Activated naive CD4-positive, alpha-beta T cell treated with anti-CD3 and anti-CD28 coated beads, Interleukin-2, amount 50 U/mL, for 72 hours (primary cell): Measurements from ENCODE around the gene PRR29. TPM values are rescaled to one million over a fixed set of nuclear protein-coding genes. Genes with fewer than 3 reads are reported as not detected.

Experiments
- ATAC-seq, 2 donors: fragments of 150-1000 bp; cut with Tn5 transposase; 2 replicates each; pipeline ENCODE4 v1.10.0; 2021; ENCODE audit warnings: mild to moderate bottlenecking in 2 of 2, moderate library complexity in 2 of 2
- DNase-seq, 2 donors: peaks; one replicate each; pipeline ENCODE4 v3.0.0; 2021 to 2022; ENCODE audit warnings: low spot score in 2 of 2
- H3K27ac Mint-ChIP-seq, 2 donors: one replicate each; pipeline ENCODE4 v1.8.0; 2022; ENCODE audit warnings: mild to moderate bottlenecking in 2 of 2, mixed read lengths in 2 of 2
- H3K36me3 Mint-ChIP-seq, 2 donors: one replicate each; pipeline ENCODE4 v1.8.0; 2022; ENCODE audit warnings: mixed read lengths in 2 of 2
- H3K9me3 Mint-ChIP-seq, 2 donors: one replicate each; pipeline ENCODE4 v1.8.0; 2022; ENCODE audit warnings: mixed read lengths in 2 of 2
- total RNA-seq, 2 donors: library from RNA; stranded (reverse); gene quantifications; one replicate each; pipeline ENCODE4 v1.2.3, GENCODE V29; 2022

Gene PRR29
- total RNA-seq, 2 donors from 2014 or later = 0.86 to 1.8 TPM

GRCh38 chr17:64038331-64039105 is 40.4 kb downstream of the PRR29 start:
- DNase-seq (no peak), ATAC-seq (no peak)
- H3K9me3 Mint-ChIP-seq = no peaks in the 10 kb centered on the region
- H3K27ac Mint-ChIP-seq = peak overlapping the region in 1 of 2 donors; percentile 79
- peaks cover 0 to 7% of the 10 kb centered on the region in 2 donors for H3K36me3 Mint-ChIP-seq

- ATAC-seq = no peak
- Mint-ChIP-seq H3K9me3 (no peaks in the 10 kb centered on the region), H3K27ac (no peak overlapping the region), H3K36me3 (peaks cover 0 to 7% of the 10 kb centered on the region in 2 donors)
- no peak for DNase-seq
Measured at GRCh38 chr17:64039106-64039400, 40.9 kb downstream of the PRR29 start.

- Mint-ChIP-seq H3K9me3 (no peaks in the 10 kb centered on the region), H3K36me3 (peaks cover 0 to 7% of the 10 kb centered on the region in 2 donors)
Measured at GRCh38 chr17:64040206-64040605, 42.1 kb downstream of the PRR29 start.

GRCh38 chr17:64041912-64042311 is 43.8 kb downstream of the PRR29 start:
- Mint-ChIP-seq H3K27ac (peak overlapping the region in 1 of 2 donors; percentile 85), H3K9me3 (no peaks in the 10 kb centered on the region), H3K36me3 (peaks cover 6 to 7% of the 10 kb centered on the region in 2 donors)
- DNase-seq = no peak
- ATAC-seq = no peak

More at GRCh38 chr17:64040206-64040605, 42.1 kb downstream of the PRR29 start:
- ATAC-seq (no peak), DNase-seq (no peak)
- H3K27ac Mint-ChIP-seq = no peak overlapping the region

- H3K36me3 Mint-ChIP-seq = peaks cover 6 to 7% of the 10 kb centered on the region in 2 donors
- ATAC-seq (no peak), DNase-seq (no peak)
- no peaks in the 10 kb centered on the region for H3K9me3 Mint-ChIP-seq
- H3K27ac Mint-ChIP-seq = no peak overlapping the region
Measured at GRCh38 chr17:64042700-64043485, 44.7 kb downstream of the PRR29 start.

GRCh38 chr17:64045176-64045575 is 47.0 kb downstream of the PRR29 start:
- ATAC-seq = no peak
- Mint-ChIP-seq H3K27ac (no peak overlapping the region), H3K36me3 (peaks cover 6 to 12% of the 10 kb centered on the region in 2 donors), H3K9me3 (no peaks in the 10 kb centered on the region)
- no peak for DNase-seq

GRCh38 chr17:64048805-64049204 is 50.7 kb downstream of the PRR29 start:
- no peaks in the 10 kb centered on the region for H3K9me3 Mint-ChIP-seq
- H3K36me3 Mint-ChIP-seq = peaks cover 4 to 25% of the 10 kb centered on the region in 2 donors
- DNase-seq (no peak), ATAC-seq (no peak)
- H3K27ac Mint-ChIP-seq = no peak overlapping the region

GRCh38 chr17:64051153-64051552 is 53.0 kb downstream of the PRR29 start:
- DNase-seq (no peak), ATAC-seq (peak; percentile 66 to 75)
- peaks cover 4 to 25% of the 10 kb centered on the region in 2 donors for H3K36me3 Mint-ChIP-seq
- peak overlapping the region; percentile 57 to 64 for H3K27ac Mint-ChIP-seq
- no peaks in the 10 kb centered on the region for H3K9me3 Mint-ChIP-seq

GRCh38 chr17:64053101-64053500 is 55.0 kb downstream of the PRR29 start:
- H3K36me3 Mint-ChIP-seq = peaks cover 4 to 19% of the 10 kb centered on the region in 2 donors
- no peaks in the 10 kb centered on the region for H3K9me3 Mint-ChIP-seq
- no peak overlapping the region for H3K27ac Mint-ChIP-seq
- ATAC-seq (no peak), DNase-seq (no peak)

Other genes with a start within 250 kb of the PRR29 start
- gene CCDC47, start 224.8 kb upstream of the PRR29 start, total RNA-seq = 10 to 100 TPM; 53.8 to 75.7 TPM
- gene DDX42, start 224.2 kb upstream of the PRR29 start, total RNA-seq = 100 to 1,000 TPM; 126 to 130 TPM
- gene PSMC5, start 170.9 kb upstream of the PRR29 start, total RNA-seq = 100 to 1,000 TPM; 129 to 137 TPM
- 10 to 100 TPM; 47.0 to 55.8 TPM for gene FTSJ3, start 170.7 kb upstream of the PRR29 start, total RNA-seq
- gene SMARCD2, start 155.7 kb upstream of the PRR29 start, total RNA-seq = 100 to 1,000 TPM in 1 of 2 donors, 10 to 100 TPM in 1; 90.3 to 113 TPM
- 1 to 10 TPM; 2.2 to 2.4 TPM for gene CSH2, start 124.7 kb upstream of the PRR29 start, total RNA-seq
- gene GH2, start 116.4 kb upstream of the PRR29 start, total RNA-seq = not detected
- gene CSH1, start 101.8 kb upstream of the PRR29 start, total RNA-seq = 1 to 10 TPM; 8.3 to 8.9 TPM
- gene CSHL1, start 87.1 kb upstream of the PRR29 start, total RNA-seq = under 1 TPM in 1 of 2 donors, not detected in 1; 0.31 TPM
- gene GH1, start 79.5 kb upstream of the PRR29 start, total RNA-seq = 1 to 10 TPM in 1 of 2 donors, not detected in 1; 1.0 TPM
- 10 to 100 TPM; 28.7 to 52.6 TPM for gene CD79B, start 66.0 kb upstream of the PRR29 start, total RNA-seq
- gene SCN4A, start 25.4 kb upstream of the PRR29 start, total RNA-seq = under 1 TPM in 1 of 2 donors, not detected in 1; 0.10 TPM
- gene ICAM2, start 22.3 kb downstream of the PRR29 start, total RNA-seq = 10 to 100 TPM; 21.9 to 45.2 TPM
- gene ERN1, start 131.8 kb downstream of the PRR29 start, total RNA-seq = 10 to 100 TPM; 23.7 to 24.1 TPM